ENCODE data around the gene STARD5.

Gene STARD5

GRCh38 chr15:81337713-81338157 lies 13.8 kb upstream of the STARD5 start:
- no peak overlapping the region for H3K4me3 ChIP-seq (ENCODE audit: low read depth, low read length)
- DNase-seq (ENCODE audit: low read depth) = no peak
- TF ChIP-seq CTCF (IDR thresholded peaks at IDR 0.05; ENCODE audit: insufficient read depth, low read depth, low read length, missing control alignments) = no peak

- H3K4me3 ChIP-seq (ENCODE audit: low read depth, low read length) = no peak overlapping the region
- TF ChIP-seq CTCF (IDR thresholded peaks at IDR 0.05; ENCODE audit: insufficient read depth, low read depth, low read length, missing control alignments) = no peak
- no peak for DNase-seq (ENCODE audit: low read depth)
These were observed 13.3 kb upstream of the STARD5 start for GRCh38 chr15:81337241-81337640.

- no peak overlapping the region for H3K4me3 ChIP-seq (ENCODE audit: low read depth, low read length)
- peak; percentile 62 for DNase-seq (ENCODE audit: low read depth)
- peak; percentile 45 for TF ChIP-seq CTCF (IDR thresholded peaks at IDR 0.05; ENCODE audit: insufficient read depth, low read depth, low read length, missing control alignments)
These were observed 12.6 kb upstream of the STARD5 start for GRCh38 chr15:81336568-81336967.

- no peak for DNase-seq (ENCODE audit: low read depth)
- TF ChIP-seq CTCF (IDR thresholded peaks at IDR 0.05; ENCODE audit: insufficient read depth, low read depth, low read length, missing control alignments) = no peak
- no peak overlapping the region for H3K4me3 ChIP-seq (ENCODE audit: low read depth, low read length)
These were observed 11.7 kb upstream of the STARD5 start for GRCh38 chr15:81335631-81336030.

GRCh38 chr15:81334768-81335435 lies 11.0 kb upstream of the STARD5 start:
- no peak for DNase-seq (ENCODE audit: low read depth)
- no peak for TF ChIP-seq CTCF (IDR thresholded peaks at IDR 0.05; ENCODE audit: insufficient read depth, low read depth, low read length, missing control alignments)
- no peak overlapping the region for H3K4me3 ChIP-seq (ENCODE audit: low read depth, low read length)

GRCh38 chr15:81333363-81333762 lies 9.4 kb upstream of the STARD5 start:
- no peak for TF ChIP-seq CTCF (IDR thresholded peaks at IDR 0.05; ENCODE audit: insufficient read depth, low read depth, low read length, missing control alignments)
- DNase-seq (ENCODE audit: low read depth) = no peak
- H3K4me3 ChIP-seq (ENCODE audit: low read depth, low read length) = no peak overlapping the region

GRCh38 chr15:81332326-81332725 lies 8.4 kb upstream of the STARD5 start:
- no peak for DNase-seq (ENCODE audit: low read depth)
- no peak for TF ChIP-seq CTCF (IDR thresholded peaks at IDR 0.05; ENCODE audit: insufficient read depth, low read depth, low read length, missing control alignments)
- no peak overlapping the region for H3K4me3 ChIP-seq (ENCODE audit: low read depth, low read length)
